Inferior parietal cortex (tissue), 1 donor: ENCODE results near the gene ADGRB3.
A peak's percentile ranks its signal among the peaks of the same experiment; 100 is the strongest.
"Not testable (repeated sequence)": the region's sequence is repeated elsewhere in the genome, so short reads cannot be mapped to it uniquely, and the experiment has no call there.

Experiments used
- DNase-seq: peaks from one replicate; pipeline ENCODE4 v3.0.0-alpha.2; 2016; ENCODE audit errors: extremely low spot score

Gene ADGRB3

GRCh38 chr6:68649669-68650068, 14.6 kb downstream of the ADGRB3 start:
- peak; percentile 18 for DNase-seq

GRCh38 chr6:68650142-68650541, 15.1 kb downstream of the ADGRB3 start:
- DNase-seq = no peak

GRCh38 chr6:68651011-68651985, 16.2 kb downstream of the ADGRB3 start:
- peak; percentile 36 for DNase-seq

GRCh38 chr6:68652117-68652536, 17.0 kb downstream of the ADGRB3 start:
- peak; percentile 53 for DNase-seq

GRCh38 chr6:68653074-68653705, 18.1 kb downstream of the ADGRB3 start:
- peak; percentile 35 for DNase-seq

- no peak for DNase-seq
Observed at GRCh38 chr6:68653706-68654089, 18.6 kb downstream of the ADGRB3 start.

- peak; percentile 15 for DNase-seq
Observed at GRCh38 chr6:68654134-68654533, 19.1 kb downstream of the ADGRB3 start.

- DNase-seq = no peak
Observed at GRCh38 chr6:68655028-68655427, 19.9 kb downstream of the ADGRB3 start.

GRCh38 chr6:68657374-68658139, 22.5 kb downstream of the ADGRB3 start:
- DNase-seq = no peak

- DNase-seq = no peak
Observed at GRCh38 chr6:68658338-68658737, 23.3 kb downstream of the ADGRB3 start.

- DNase-seq = no peak
Observed at GRCh38 chr6:68673255-68673654, 38.2 kb downstream of the ADGRB3 start.

GRCh38 chr6:68675548-68675947, 40.5 kb downstream of the ADGRB3 start:
- DNase-seq = no peak

GRCh38 chr6:68676094-68676493, 41.0 kb downstream of the ADGRB3 start:
- DNase-seq = not testable (repeated sequence)

- DNase-seq = no peak
Observed at GRCh38 chr6:68677058-68677457, 42.0 kb downstream of the ADGRB3 start.

- DNase-seq = no peak
Observed at GRCh38 chr6:68679399-68679798, 44.3 kb downstream of the ADGRB3 start.

- no peak for DNase-seq
Observed at GRCh38 chr6:68680264-68680663, 45.2 kb downstream of the ADGRB3 start.

GRCh38 chr6:68689910-68690309, 54.8 kb downstream of the ADGRB3 start:
- no peak for DNase-seq

GRCh38 chr6:68691120-68691519, 56.0 kb downstream of the ADGRB3 start:
- no peak for DNase-seq

- DNase-seq = no peak
Observed at GRCh38 chr6:68693271-68693670, 58.2 kb downstream of the ADGRB3 start.

- DNase-seq = no peak
Observed at GRCh38 chr6:68695403-68695802, 60.3 kb downstream of the ADGRB3 start.

GRCh38 chr6:68695838-68696237, 60.8 kb downstream of the ADGRB3 start:
- DNase-seq = no peak

- DNase-seq = no peak
Observed at GRCh38 chr6:68697394-68697793, 62.3 kb downstream of the ADGRB3 start.
